ENCODE data around the gene MPI. TPM values are rescaled to one million over a fixed set of nuclear protein-coding genes. Genes with fewer than 3 reads are reported as not detected.

MPI gene
- total and polyA plus RNA-seq, 2 of the 8 experiments (the other 6 are each of a cell fraction or from before 2014, with no cell fraction given) = 31.0 to 74.8 TPM

DNA sequence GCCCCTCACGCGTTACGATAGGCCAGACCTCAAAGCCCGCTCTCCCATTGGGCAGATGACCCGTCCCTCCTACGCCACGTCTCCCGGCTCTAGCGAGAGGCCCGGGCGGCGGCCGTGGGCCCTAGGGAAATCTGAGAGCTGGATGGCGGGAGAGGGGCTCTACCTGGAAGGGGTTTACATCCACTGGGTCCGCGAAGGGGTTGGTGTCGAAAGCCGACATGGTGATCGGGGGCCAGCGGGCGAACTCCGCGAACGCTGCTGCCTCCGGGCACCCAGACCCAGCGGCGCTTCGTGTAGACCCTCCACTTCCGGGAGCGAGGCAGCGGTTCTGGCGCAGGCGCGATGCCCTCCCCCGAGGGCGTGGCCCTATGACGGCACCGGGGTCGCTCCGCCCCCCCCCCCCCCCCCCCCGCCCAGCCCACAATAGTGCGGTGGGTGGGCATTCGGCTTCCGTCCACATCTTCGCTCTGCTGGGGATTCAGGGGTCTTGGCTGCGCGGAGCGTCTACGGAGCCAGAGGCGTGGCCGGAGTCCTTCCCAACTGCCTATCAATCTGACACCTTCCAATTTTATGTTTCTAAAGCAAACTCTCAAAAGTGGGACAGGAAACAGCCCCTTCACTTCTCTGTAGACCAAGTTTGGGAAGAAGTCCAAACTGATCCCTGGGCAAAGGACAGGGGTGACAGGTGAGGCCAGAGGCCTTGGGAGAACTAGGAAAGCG lies 16.6 kb upstream of the MPI start, which contains the start of gene SCAMP2:
SCAMP2 (minus strand) TSS at position 330 of the 720 bp plus-strand sequence; CDS start at position 220, 110 bp downstream.
- Histone ChIP-seq H4K8ac (ENCODE audit: extremely low read depth, insufficient read depth, low read length) (peak within 1 kb of the TSS; percentile 97; the same call in 1 of the 2 replicates), H2BK20ac (ENCODE audit: low read length) (no peak within 1 kb of the TSS), H3K56ac (replicated peaks; ENCODE audit: insufficient read length, low read depth, low read length) (no peak within 1 kb of the TSS), H2BK120ac (replicated peaks; ENCODE audit: low read depth, low read length) (no peak within 1 kb of the TSS), H3K4me2 (ENCODE audit: insufficient read depth in 1 of 2, low read depth in 2 of 2, low read length in 2 of 2) (peak within 1 kb of the TSS; percentile 85 to 98), H3K9me3 (ENCODE audit: insufficient read depth in 2 of 2, low read depth in 1 of 2, low read length in 1 of 2) (no peaks in the 10 kb centered on the region), H3K9ac (replicated peaks in 1 of 4; ENCODE audit: extremely low read depth in 1 of 4, low read depth in 3 of 4, low read length in 3 of 4) (peak within 1 kb of the TSS; percentile 75 to 94 (median 88)), H3K27me3 (replicated peaks in 1 of 4; ENCODE audit: control insufficient read depth in 3 of 4, extremely low read depth in 1 of 4, insufficient read depth in 3 of 4, low read length in 3 of 4) (no peaks in the 10 kb centered on the region), H2BK5ac (ENCODE audit: low read depth, low read length) (peak within 1 kb of the TSS; percentile 93), H3K4me1 (replicated peaks in 1 of 4; ENCODE audit: control insufficient read depth in 3 of 4, insufficient read depth in 4 of 4, low read length in 3 of 4) (peaks cover 0 to 3% (median 0%) of the 10 kb centered on the region in 4 experiments; a peak in 1 of 7 replicates), H4K20me1 (replicated peaks in 1 of 2; ENCODE audit: control insufficient read depth in 1 of 2, insufficient read depth in 2 of 2, low read length in 2 of 2) (peaks cover 0 to 5% of the 10 kb centered on the region in 2 experiments), H2BK15ac (ENCODE audit: low read length) (0 out of 2 replicates have a peak within 1 kb of the TSS, but pooled peaks have one; percentile 12), H3K23ac (ENCODE audit: insufficient read length) (no peak within 1 kb of the TSS), H3K79me2 (ENCODE audit: control insufficient read depth in 1 of 2, insufficient read depth in 2 of 2, low read length in 2 of 2) (peaks cover 0 to 38% of the 10 kb centered on the region in 2 experiments; a peak in 2 of 4 replicates), H3K23me2 (ENCODE audit: low read depth, low read length) (peaks cover 5% of the 10 kb centered on the region; the same call in 1 of the 2 replicates), H3K18ac (ENCODE audit: extremely low read depth, low read length) (peak within 1 kb of the TSS; percentile 98), H3K4ac (replicated peaks; ENCODE audit: insufficient read length, low read depth, low read length) (no peak within 1 kb of the TSS), H2AK5ac (ENCODE audit: low read depth, low read length) (no peak within 1 kb of the TSS), H4K5ac (ENCODE audit: insufficient read length, low read depth, low read length) (peak within 1 kb of the TSS; percentile 91), H3K36me3 (ENCODE audit: control insufficient read depth in 2 of 4, insufficient read depth in 4 of 4, low read length in 3 of 4) (no peaks in the 10 kb centered on the region), H3K4me3 (ENCODE audit: extremely low read depth in 1 of 4, insufficient read depth in 2 of 4, low read depth in 3 of 4, low read length in 4 of 4) (peak within 1 kb of the TSS; percentile 80 to 98 (median 93)), H3K79me1 (ENCODE audit: low read depth, low read length) (peaks cover 2% of the 10 kb centered on the region; the same call in 1 of the 2 replicates), H3K27ac (ENCODE audit: low read depth, low read length) (peak within 1 kb of the TSS; percentile 92; the same call in 1 of the 2 replicates), H2AFZ (ENCODE audit: low read length) (peak within 1 kb of the TSS; percentile 98), H4K91ac (replicated peaks; ENCODE audit: insufficient read length, low read length) (no peak within 1 kb of the TSS), H2BK12ac (ENCODE audit: low read depth, low read length) (peak within 1 kb of the TSS; percentile 94; the same call in 1 of the 2 replicates), H3K14ac (ENCODE audit: insufficient read length) (no peak within 1 kb of the TSS)
- DNase-seq (ENCODE audit: low read depth in 1 of 2, low spot score in 2 of 2) = peak; percentile 84 to 96
- WGBS, 2 experiments (ENCODE audit: extremely low coverage in 1 of 2, insufficient coverage in 1 of 2, insufficient read length in 1 of 2, insufficient replicate concordance in 2 of 2, low coverage in 1 of 2, low lambda C conversion rate in 2 of 2, missing lambda C conversion rate in 1 of 2) = 1% methylated on average over 11 of the region's 52 CpGs; no CpG with 5 or more reads in 1 of the 2 experiments
- CTCF ChIA-PET (ENCODE audit: partially characterized antibody) = interaction anchor here (0.6 to 2.2 kb wide), 7 partner anchors 9 to 1374 kb away, joined by 3 to 7 read pairs (median 3); partner anchors contain the start of genes MPI and ULK3
- POLR2A ChIA-PET (ENCODE audit: partially characterized antibody) = interaction anchor here (0.6 to 1.8 kb wide), 9 partner anchors 11 to 39 kb away, joined by 3 to 12 read pairs (median 3); partner anchors contain the start of genes FAM219B and MPI
- FAIRE-seq = no peak
- TF ChIP-seq HDAC6 (IDR thresholded peaks at IDR 0.05; ENCODE audit: low read depth, low read length) (no peak), BRCA1 (IDR thresholded peaks at IDR 0.05; ENCODE audit: low read depth, low read length) (no peak), SIX5 (IDR thresholded peaks at IDR 0.05; ENCODE audit: low read depth, low read length) (no peak), TAF1 (IDR thresholded peaks at IDR 0.05; ENCODE audit: low read depth, low read length) (0 out of 2 replicates have a peak, but pooled peaks have one; percentile 66), CHD1 (IDR thresholded peaks at IDR 0.05; ENCODE audit: low read depth, low read length) (no peak), PHF8 (conservative IDR thresholded peaks at IDR 0.05; ENCODE audit: low read depth, low read length) (peak; percentile 99), ZNF274 (IDR thresholded peaks at IDR 0.05; ENCODE audit: borderline replicate concordance, extremely low read depth, low read length) (no peak), TAF7 (optimal IDR thresholded peaks at IDR 0.05; ENCODE audit: borderline replicate concordance, low read depth, low read length) (no peak), TEAD4 (IDR thresholded peaks at IDR 0.05; ENCODE audit: low read depth, low read length) (no peak)
- TF ChIP-seq, protein P1, sequence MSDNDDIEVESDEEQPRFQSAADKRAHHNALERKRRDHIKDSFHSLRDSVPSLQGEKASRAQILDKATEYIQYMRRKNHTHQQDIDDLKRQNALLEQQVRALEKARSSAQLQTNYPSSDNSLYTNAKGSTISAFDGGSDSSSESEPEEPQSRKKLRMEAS (IDR thresholded peaks at IDR 0.05) = no peak; the same call in 1 of the 2 replicates
- TF ChIP-seq, protein P2, sequence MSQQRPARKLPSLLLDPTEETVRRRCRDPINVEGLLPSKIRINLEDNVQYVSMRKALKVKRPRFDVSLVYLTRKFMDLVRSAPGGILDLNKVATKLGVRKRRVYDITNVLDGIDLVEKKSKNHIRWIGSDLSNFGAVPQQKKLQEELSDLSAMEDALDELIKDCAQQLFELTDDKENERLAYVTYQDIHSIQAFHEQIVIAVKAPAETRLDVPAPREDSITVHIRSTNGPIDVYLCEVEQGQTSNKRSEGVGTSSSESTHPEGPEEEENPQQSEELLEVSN (IDR thresholded peaks at IDR 0.05) = no peak
